ENCODE results near the gene TTLL5.

- TF ChIP-seq FOXM1 (IDR thresholded peaks at IDR 0.05; ENCODE audit: borderline replicate concordance) (no peak), ZNF384 (IDR thresholded peaks at IDR 0.05) (no peak), SP1 (IDR thresholded peaks at IDR 0.05) (no peak), CTBP1 (IDR thresholded peaks at IDR 0.05; ENCODE audit: borderline replicate concordance) (no peak), NFRKB (IDR thresholded peaks at IDR 0.05) (no peak), TARDBP (IDR thresholded peaks at IDR 0.05) (no peak), BHLHE40 (IDR thresholded peaks at IDR 0.05; ENCODE audit: borderline replicate concordance) (no peak), FOXA1 (IDR thresholded peaks at IDR 0.05) (no peak), SUZ12 (IDR thresholded peaks at IDR 0.05) (no peak), PKNOX1 (IDR thresholded peaks at IDR 0.05) (no peak), ELF4 (IDR thresholded peaks at IDR 0.05) (no peak), LEF1 (IDR thresholded peaks at IDR 0.05; ENCODE audit: borderline replicate concordance) (no peak)
Observed at GRCh38 chr14:75783602-75784313, 122.7 kb downstream of the TTLL5 start.

All from HEK293T (cell line).